GM21737 (cell line): ENCODE data around the gene ABCB8.
A peak's percentile ranks its signal among the peaks of the same experiment; 100 is the strongest.

ENCODE experiments used
- ATAC-seq: cut with Tn5 transposase; IDR thresholded peaks from one replicate; pipeline ENCODE4 v1.9.1; 2021; ENCODE audit warnings: mild to moderate bottlenecking, moderate library complexity; ENCODE audit not compliant: unreplicated experiment

ABCB8 gene

DNA sequence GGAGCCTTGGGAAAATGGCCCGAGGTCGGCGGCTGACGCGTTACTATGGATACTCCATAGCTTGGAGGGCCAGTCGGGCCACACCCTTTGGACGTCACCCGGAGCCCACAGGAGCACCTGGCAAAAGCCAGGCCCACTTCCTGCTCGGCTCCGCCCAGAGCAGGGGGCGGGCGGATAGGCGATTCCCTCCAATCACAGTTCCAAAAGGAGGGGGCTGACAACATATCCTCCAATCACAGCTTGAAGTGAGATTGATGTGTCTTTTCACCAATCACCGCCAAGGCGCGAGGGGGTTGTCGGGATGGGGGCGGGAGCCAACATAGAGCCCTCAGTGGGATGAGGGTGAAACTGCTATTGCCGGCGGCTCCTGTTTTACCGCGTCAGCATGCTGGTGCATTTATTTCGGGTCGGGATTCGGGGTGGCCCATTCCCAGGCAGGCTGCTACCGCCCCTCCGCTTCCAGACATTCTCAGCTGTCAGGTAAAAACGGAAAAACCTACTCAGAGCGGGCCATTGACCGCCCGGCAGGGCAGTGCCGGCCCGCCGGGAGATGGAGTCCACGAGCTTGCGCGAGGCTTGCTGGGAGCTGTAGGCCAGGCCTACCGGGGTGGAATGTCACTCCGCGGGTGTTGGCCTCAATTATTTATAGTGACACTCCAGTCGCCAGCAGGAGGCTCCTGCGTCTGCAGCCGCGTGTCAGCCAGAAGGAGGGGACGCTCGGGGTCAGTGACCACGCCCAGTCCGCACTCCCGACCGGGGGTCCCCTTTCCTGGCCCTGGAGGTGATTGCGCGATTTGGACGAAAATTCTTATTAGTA is at the start of gene ABCB8:
ABCB8 (plus strand) TSS at position 320 of the 817 bp plus-strand sequence; CDS start at position 386, 66 bp downstream.
- peak; percentile 97 for ATAC-seq

DNA sequence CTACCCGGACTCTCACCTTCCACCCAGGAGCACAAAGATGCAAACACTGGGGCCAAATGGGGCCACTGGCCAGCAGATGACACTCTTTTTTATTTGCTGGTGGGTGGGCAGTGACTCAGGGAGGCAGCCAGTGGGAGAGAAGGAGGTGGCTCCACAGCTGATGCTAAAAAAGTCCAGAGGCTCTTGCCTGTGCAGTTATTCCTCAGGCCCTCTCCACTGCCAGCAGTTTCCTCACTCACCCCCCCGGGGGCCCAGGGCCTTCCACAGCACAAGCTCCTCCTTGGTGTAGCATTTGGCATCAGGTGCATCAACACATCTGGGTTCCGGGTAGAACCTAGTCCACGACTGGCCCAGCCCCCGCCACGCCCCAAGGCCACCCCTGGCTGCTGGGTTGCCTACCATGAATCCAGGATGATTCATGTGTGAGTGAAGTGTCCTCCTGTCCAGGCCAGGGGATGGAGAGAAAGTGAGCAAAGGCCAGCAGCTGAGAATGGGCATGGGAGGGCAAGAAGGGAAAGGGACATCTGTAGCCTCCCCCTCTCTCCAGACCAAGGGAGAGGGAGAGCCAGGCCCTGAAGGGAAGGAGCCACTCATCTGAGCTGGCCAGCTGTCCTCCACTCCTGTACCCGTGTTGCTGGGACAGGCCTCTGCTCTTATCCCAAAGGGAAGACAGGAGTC is 48.4 kb upstream of the ABCB8 start:
- no peak for ATAC-seq

DNA sequence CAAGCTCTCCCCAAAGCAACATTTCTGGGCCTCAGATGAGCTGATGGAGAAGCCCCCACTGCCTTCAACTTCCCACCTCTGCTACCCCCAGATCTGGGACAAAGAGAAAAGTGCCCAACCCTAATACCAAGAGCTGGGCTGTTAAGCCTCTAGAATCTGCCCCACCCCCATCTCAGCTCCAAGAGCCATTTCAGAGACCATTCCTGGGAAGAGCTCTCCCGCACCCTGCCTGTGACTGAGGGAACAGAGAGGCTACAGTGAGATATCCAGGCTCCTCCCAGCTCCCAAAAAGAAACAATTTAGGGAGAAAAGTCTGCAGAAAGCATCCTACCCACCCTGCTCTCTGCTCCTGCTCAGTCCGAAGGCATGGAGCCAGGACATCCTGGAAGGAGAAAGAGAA is 47.6 kb upstream of the ABCB8 start:
- no peak for ATAC-seq

DNA sequence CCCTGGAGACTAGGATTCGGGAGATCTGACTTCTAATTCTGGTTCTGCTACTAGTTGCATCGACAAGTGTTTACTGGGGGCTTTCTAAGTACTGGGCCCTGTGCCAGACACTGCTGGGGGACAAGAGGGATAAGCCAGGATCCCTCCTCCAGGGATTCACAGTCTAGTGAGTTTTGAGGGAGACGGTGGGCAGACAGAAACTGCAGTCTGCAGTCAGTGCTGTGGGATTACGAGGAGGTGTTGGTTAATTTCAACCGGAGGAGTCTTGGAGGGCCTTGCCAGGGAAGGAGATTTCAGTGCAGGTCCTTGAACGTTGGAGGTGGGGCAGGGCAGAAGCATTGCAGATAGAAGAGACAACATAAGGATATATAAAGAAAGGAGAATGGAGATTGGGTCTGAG is 46.6 kb upstream of the ABCB8 start:
- no peak for ATAC-seq

DNA sequence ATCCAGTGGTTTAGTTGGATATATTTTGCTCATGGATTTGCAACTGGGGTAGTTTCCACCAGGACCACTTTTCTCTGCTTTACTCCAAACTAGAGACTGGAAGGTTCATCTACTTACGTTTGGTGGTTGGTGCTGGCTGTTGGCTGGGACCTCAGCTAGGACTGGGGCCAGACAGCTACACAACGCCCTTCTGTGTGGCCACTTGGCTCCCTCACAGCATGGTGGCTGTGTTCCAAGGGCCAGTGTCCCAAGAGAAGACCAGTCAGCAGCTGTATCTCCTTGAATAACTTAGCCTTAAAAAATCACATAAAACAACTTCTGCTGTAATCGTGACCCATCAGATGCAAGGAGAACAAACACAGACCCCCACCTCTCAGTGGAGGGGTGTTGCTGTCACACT is 45.9 kb upstream of the ABCB8 start:
- no peak for ATAC-seq

DNA sequence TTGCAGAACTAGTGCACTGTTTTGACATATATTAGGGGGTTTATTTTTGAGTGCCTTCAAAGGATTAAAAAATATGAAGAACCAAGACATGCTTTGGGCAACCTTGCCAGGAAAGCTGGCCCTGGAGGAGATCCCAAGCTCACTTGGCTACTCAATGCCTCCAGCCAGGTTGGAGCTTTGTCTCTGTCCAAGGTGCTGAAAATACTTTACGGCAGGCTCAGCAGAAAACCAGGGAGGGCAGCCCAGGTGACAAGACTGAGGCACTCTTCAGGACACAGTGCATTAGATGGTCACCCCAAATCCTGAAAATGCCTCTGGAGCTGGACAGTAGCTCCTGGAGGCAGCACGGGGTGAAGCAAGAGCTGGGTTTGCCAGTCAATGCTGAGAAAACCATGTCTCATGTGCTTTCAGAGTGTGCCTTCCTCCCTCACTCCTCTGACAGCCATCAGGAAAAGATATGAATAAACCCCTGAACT is 44.3 kb upstream of the ABCB8 start:
- no peak for ATAC-seq

DNA sequence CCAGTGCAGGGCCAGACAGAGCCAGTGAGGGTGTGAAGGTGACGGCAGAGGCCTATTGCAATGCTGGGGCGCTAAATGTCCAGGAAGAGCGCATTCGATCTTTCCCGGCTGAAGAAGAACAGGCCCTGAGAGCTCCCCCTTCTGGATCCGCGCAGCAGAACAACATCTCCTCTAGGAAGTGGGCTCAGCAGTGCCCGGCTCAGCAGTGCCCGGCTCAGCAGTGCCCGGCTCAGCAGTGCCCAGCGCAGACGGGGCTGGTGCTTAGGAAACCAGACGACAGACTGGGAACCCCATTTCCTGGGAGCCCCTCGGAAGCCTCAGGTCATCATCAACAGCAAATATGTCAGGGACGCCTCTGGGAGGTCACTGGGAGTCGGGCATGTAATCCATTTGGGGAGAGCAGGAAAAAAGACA is 42.1 kb upstream of the ABCB8 start:
- no peak for ATAC-seq

DNA sequence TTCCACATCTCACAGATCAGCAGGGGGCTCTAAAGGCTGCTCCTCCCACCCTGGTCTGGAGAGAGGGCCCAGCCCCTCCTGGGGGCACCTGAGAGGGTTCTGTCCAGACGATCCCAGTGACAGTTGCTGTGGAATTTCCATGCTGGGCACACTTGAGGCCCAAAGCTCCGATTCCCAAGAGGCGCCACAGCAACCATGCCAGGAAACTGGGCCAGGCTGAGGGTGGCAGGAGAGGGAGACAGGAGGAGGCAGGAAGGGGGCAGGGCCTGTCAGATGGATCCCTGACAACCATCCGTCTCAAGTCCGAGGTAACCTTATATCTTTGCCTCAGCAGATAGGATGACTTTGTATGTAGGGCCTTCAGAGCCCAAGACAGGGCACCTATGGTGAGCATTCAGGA is 41.7 kb upstream of the ABCB8 start:
- no peak for ATAC-seq

DNA sequence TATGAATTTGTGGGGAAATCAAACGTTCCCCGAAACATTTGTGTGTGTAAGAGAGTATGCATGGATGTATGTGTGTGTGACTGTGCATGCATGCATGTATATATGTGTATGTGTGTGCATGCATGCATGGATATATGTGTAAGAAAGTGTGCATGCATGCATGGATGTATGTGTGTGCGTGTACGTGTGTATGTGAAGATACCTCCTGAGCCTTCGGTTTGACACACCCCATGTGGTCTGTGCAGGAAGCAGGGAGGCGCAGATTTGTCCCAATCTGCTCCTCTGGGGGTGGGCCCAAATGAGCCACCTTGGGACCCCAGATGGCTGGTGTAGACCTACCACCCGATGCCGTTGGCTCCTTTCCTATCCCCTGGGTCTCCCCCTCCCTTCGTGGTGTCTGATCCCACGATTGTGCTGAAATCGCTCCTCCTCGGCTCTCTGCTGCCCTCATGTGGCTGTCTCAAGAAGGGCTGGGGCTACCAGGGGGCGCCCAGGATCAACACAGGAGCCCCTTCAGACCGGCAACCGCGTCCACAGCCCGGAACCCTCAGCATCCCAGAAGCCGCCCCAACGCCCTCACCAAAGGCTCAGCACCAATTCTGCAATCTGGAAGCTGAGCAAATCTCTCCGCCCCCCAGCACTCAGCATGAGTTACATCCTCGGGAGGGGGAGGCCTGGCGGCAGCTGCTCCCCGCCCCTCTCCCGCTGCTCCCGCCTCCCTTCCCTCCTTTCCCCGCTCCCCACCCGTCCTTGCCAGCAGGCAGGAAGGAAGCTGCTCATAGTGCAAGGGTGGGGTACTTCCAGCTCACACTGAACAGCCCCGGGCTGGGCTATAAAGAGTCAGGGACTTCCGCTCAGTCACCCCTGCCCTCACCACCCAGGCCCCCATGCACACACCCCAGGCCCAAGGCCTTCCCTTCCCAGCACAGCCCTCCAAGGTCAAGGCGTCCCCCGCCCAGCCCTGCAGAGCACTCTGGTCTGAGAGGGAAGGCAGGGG is 39.7 kb upstream of the ABCB8 start:
- no peak for ATAC-seq

DNA sequence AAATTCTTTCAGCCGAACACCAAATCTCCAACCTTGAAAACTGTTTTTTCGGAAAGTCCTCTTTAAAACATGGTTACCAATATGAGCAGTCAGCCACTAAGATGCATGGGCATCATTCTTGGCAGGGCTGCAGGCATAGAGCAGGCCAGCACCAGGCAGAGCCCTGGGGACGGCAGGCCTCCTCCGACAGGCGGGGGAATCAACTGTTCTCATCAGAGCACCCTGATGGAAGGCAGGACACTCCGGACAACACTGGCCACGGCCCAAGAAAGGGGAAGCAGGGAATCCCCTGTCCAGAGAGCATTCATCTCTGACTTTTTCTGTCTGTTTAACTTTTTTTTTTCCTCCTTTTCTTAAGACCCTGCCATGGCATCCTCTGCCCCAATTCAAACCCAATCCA is 38.8 kb upstream of the ABCB8 start:
- no peak for ATAC-seq

DNA sequence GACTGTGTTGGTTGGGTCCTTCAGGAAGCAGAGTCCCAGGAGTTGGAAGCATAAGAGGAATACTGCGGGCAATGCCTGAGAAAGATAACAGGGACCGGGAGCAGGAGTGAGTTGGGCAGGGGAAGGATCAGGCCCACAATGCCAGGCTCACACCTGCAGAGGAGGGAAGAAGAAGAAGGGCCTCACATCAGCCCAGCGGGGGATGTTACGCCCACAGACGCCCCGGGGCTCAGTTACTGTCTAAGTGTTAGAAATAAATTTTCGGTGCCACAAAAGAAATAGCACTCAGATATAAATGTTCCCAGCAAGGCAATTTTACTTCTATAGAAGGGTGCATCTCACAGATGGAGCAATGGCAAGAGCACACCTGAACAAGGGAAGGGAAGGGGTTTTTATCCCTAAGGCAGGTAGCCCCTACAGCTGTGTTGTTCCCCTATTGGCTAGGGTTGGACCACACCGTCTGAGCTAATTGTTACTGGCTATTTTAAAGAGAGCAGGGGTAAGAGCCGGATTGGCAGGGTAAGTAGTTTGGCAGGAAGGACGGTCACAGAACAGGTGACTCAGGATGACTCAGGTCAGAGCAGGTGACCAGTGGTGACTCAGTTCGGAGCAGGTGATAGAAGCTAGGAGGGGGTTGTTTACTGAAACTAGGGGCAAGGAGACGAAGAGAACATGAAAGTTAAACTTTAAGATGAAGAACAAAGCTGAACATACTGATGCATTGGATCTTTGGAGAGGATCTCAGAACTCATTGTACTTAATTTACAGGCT is 37.6 kb upstream of the ABCB8 start, which contains the start of gene NOS3:
NOS3 (plus strand) TSS at position 602 of the 771 bp plus-strand sequence. CDS start 2,787 bp downstream, outside the sequence.
- ATAC-seq, result no peak

DNA sequence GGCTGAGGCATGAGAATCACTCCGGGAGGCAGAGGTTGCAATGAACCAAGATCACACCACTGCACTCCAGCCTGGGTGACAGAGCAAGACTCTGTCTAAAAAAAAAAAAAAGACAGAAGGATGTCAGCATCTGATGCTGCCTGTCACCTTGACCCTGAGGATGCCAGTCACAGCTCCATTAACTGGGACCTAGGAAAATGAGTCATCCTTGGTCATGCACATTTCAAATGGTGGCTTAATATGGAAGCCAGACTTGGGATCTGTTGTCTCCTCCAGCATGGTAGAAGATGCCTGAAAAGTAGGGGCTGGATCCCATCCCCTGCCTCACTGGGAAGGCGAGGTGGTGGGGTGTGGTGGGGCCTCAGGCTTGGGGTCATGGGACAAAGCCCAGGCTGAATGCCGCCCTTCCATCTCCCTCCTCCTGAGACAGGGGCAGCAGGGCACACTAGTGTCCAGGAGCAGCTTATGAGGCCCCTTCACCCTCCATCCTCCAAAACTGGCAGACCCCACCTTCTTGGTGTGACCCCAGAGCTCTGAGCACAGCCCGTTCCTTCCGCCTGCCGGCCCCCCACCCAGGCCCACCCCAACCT is 36.1 kb upstream of the ABCB8 start:
- no peak for ATAC-seq

DNA sequence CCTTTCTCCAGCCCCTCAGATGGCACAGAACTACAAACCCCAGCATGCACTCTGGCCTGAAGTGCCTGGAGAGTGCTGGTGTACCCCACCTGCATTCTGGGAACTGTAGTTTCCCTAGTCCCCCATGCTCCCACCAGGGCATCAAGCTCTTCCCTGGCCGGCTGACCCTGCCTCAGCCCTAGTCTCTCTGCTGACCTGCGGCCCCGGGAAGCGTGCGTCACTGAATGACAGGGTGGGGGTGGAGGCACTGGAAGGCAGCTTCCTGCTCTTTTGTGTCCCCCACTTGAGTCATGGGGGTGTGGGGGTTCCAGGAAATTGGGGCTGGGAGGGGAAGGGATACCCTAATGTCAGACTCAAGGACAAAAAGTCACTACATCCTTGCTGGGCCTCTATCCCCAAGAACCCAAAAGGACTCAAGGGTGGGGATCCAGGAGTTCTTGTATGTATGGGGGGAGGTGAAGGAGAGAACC is 35.4 kb upstream of the ABCB8 start:
- no peak for ATAC-seq

DNA sequence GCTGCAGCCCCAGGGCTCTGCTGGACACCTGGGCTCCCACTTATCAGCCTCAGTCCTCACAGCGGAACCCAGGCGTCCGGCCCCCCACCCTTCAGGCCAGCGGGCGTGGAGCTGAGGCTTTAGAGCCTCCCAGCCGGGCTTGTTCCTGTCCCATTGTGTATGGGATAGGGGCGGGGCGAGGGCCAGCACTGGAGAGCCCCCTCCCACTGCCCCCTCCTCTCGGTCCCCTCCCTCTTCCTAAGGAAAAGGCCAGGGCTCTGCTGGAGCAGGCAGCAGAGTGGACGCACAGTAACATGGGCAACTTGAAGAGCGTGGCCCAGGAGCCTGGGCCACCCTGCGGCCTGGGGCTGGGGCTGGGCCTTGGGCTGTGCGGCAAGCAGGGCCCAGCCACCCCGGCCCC is 34.7 kb upstream of the ABCB8 start:
- ATAC-seq, result no peak

DNA sequence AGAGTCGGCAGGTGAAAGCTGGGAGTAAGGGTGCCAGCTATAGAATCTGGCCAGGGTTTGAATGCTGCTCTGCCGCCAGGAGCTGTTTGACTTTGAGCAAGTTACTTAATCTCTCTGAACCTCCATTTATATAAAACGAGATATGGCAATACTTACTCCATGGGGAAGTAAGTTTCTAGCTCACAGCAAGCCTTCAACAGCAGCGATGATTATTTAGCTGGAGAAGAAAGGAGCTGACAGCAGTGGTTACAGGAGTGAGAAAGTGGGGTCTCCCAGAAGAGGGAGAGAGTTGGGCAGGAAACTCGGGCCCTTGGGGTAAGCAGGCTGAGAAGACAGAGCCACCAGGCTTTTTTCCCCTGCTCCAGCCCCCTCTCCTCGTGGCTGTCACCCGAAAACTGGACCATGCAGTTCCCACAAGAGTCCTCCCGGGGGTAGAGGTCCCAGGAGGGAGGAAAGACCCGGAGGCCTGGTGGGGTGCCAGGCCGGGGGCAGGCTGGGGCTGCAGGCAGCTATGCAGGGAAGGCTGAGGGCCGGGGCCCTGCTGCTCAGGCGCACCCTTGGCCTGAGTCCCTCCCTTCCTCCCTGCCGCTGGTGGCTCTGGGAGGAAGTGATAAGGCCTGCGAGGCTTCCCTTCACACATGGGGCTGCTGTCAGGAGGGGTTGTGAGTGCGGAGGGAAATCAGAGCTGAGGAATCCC is 34.0 kb upstream of the ABCB8 start:
- ATAC-seq, result no peak

DNA sequence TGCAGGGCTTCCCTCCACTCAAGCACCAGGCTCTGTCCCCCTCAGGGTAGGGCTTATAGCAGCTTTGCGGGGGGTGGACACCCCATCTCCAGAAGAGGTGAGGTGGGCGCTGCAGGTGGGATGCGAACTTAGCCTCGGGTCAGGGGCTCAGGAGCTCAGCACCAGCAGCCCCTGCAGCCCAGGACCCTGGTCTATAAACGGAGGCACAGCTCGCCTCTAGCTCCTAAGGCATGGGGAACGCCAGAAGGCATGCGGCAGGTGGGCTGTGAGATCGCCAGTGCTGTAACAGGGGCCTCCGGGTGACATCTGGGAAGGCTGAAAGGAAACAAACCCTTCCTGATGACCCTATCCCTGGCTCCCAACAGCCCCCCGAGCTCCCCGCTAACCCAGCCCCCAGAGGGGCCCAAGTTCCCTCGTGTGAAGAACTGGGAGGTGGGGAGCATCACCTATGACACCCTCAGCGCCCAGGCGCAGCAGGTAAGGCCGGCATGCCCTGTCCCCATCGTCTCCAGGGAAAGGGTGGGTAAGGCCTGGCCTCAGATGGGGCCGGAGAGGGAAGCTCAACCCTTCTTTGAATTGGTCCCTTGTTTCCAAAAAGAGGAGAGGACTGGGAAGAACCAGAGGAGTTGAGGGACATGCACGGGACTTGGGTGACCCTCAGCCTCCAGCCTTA is 33.3 kb upstream of the ABCB8 start:
- no peak for ATAC-seq

DNA sequence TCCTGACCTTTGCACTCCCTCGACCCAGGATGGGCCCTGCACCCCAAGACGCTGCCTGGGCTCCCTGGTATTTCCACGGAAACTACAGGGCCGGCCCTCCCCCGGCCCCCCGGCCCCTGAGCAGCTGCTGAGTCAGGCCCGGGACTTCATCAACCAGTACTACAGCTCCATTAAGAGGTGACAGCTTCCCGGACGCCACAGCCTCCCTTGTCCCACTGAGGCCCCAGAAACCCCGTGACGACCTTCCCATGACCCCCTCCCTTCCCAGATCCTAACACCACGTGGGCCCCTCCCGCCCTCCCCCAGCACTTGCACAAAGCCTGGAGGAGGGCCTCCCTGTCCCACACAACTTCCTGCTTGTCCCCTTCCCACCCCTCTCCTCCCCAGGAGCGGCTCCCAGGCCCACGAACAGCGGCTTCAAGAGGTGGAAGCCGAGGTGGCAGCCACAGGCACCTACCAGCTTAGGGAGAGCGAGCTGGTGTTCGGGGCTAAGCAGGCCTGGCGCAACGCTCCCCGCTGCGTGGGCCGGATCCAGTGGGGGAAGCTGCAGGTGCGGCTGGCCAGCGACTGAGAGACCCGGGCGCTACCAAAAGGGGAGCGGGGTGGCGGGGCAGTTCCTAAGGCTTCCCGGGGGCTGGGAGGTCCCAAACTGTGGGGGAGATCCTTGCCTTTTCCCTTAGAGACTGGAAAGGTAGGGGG is 31.7 kb upstream of the ABCB8 start:
- ATAC-seq, result no peak

DNA sequence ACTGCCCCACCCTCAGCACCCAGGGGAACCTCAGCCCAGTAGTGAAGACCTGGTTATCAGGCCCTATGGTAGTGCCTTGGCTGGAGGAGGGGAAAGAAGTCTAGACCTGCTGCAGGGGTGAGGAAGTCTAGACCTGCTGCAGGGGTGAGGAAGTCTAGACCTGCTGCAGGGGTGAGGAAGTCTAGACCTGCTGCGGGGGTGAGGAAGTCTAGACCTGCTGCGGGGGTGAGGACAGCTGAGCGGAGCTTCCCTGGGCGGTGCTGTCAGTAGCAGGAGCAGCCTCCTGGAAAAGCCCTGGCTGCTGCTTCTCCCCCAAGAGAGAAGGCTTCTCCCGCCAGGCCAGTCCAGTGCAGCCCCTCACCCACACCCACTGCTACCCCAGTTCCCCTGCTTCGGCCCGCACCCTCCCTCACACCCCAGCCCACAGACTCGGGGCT is 31.2 kb upstream of the ABCB8 start:
- ATAC-seq, result no peak
